ENCODE data around the gene PIK3C2G. TPM values are rescaled to one million over a fixed set of nuclear protein-coding genes. Genes with fewer than 3 reads are reported as not detected.
A peak's percentile ranks its signal among the peaks of the same experiment; 100 is the strongest.

The PIK3C2G gene
- total RNA-seq, 1 donor from 2014 or later: 26.0 TPM

GRCh38 chr12:18358930-18359329 lies 97.6 kb downstream of the PIK3C2G start:
- TF ChIP-seq CTCF (IDR thresholded peaks at IDR 0.05; ENCODE audit: unreplicated experiment): no peak
- DNase-seq (ENCODE audit: low spot score, unreplicated experiment): no peak
- peaks cover 9% of the 10 kb centered on the region for H3K9me3 Mint-ChIP-seq (ENCODE audit: low read depth)
- peaks cover 2% of the 10 kb centered on the region for H3K4me1 Mint-ChIP-seq (ENCODE audit: low read depth)
- no peak overlapping the region for H3K4me3 Mint-ChIP-seq (ENCODE audit: low read depth)
- H3K36me3 Mint-ChIP-seq (ENCODE audit: insufficient read depth): peaks cover 15% of the 10 kb centered on the region
- no peaks in the 10 kb centered on the region for H3K27me3 Mint-ChIP-seq
- no peak overlapping the region for H3K27ac Mint-ChIP-seq

GRCh38 chr12:18361433-18361832 lies 100.1 kb downstream of the PIK3C2G start:
- peak; percentile 25 for TF ChIP-seq CTCF (IDR thresholded peaks at IDR 0.05; ENCODE audit: unreplicated experiment)

GRCh38 chr12:18363321-18363720 lies 102.0 kb downstream of the PIK3C2G start:
- H3K4me1 Mint-ChIP-seq (ENCODE audit: low read depth): peaks cover 2% of the 10 kb centered on the region
- DNase-seq (ENCODE audit: low spot score, unreplicated experiment): no peak
- H3K9me3 Mint-ChIP-seq (ENCODE audit: low read depth): peaks cover 9% of the 10 kb centered on the region

More at GRCh38 chr12:18361433-18361832, 100.1 kb downstream of the PIK3C2G start:
- H3K4me3 Mint-ChIP-seq (ENCODE audit: low read depth): no peak overlapping the region
- DNase-seq (ENCODE audit: low spot score, unreplicated experiment): no peak
- peaks cover 2% of the 10 kb centered on the region for H3K4me1 Mint-ChIP-seq (ENCODE audit: low read depth)
- H3K27ac Mint-ChIP-seq: no peak overlapping the region
- no peaks in the 10 kb centered on the region for H3K27me3 Mint-ChIP-seq
- H3K9me3 Mint-ChIP-seq (ENCODE audit: low read depth): peaks cover 9% of the 10 kb centered on the region
- peaks cover 22% of the 10 kb centered on the region for H3K36me3 Mint-ChIP-seq (ENCODE audit: insufficient read depth)

GRCh38 chr12:18368594-18368993 lies 107.3 kb downstream of the PIK3C2G start:
- TF ChIP-seq CTCF (IDR thresholded peaks at IDR 0.05; ENCODE audit: unreplicated experiment): no peak
- H3K36me3 Mint-ChIP-seq (ENCODE audit: insufficient read depth): peaks cover 19% of the 10 kb centered on the region
- H3K4me3 Mint-ChIP-seq (ENCODE audit: low read depth): no peak overlapping the region
- H3K9me3 Mint-ChIP-seq (ENCODE audit: low read depth): no peaks in the 10 kb centered on the region
- H3K4me1 Mint-ChIP-seq (ENCODE audit: low read depth): no peaks in the 10 kb centered on the region
- H3K27me3 Mint-ChIP-seq: no peaks in the 10 kb centered on the region
- no peak overlapping the region for H3K27ac Mint-ChIP-seq
- DNase-seq (ENCODE audit: low spot score, unreplicated experiment): no peak

More at GRCh38 chr12:18363321-18363720, 102.0 kb downstream of the PIK3C2G start:
- TF ChIP-seq CTCF (IDR thresholded peaks at IDR 0.05; ENCODE audit: unreplicated experiment): no peak
- H3K27ac Mint-ChIP-seq: no peak overlapping the region
- H3K4me3 Mint-ChIP-seq (ENCODE audit: low read depth): no peak overlapping the region
- H3K36me3 Mint-ChIP-seq (ENCODE audit: insufficient read depth): peaks cover 23% of the 10 kb centered on the region
- no peaks in the 10 kb centered on the region for H3K27me3 Mint-ChIP-seq

- Mint-ChIP-seq H3K4me3 (ENCODE audit: low read depth) (no peak overlapping the region), H3K4me1 (ENCODE audit: low read depth) (no peaks in the 10 kb centered on the region), H3K27ac (no peak overlapping the region), H3K27me3 (no peaks in the 10 kb centered on the region), H3K36me3 (ENCODE audit: insufficient read depth) (peaks cover 33% of the 10 kb centered on the region), H3K9me3 (ENCODE audit: low read depth) (peaks cover 18% of the 10 kb centered on the region)
- TF ChIP-seq CTCF (IDR thresholded peaks at IDR 0.05; ENCODE audit: unreplicated experiment): no peak
- no peak for DNase-seq (ENCODE audit: low spot score, unreplicated experiment)
Observed at GRCh38 chr12:18373181-18373580, 111.9 kb downstream of the PIK3C2G start.
